Activated CD4-positive, CD25-positive, alpha-beta regulatory T cell treated with anti-CD3 and anti-CD28 coated beads, Interleukin-2, amount 50 U/mL, for 72 hours (primary cell): ENCODE results near the gene UBALD2.
A peak's percentile ranks its signal among the peaks of the same experiment; 100 is the strongest.
"Not testable (repeated sequence)": the region's sequence is repeated elsewhere in the genome, so short reads cannot be mapped to it uniquely, and the experiment has no call there.

ENCODE experiments used
- DNase-seq: peaks from one replicate; pipeline ENCODE4 v3.0.0; 2021

UBALD2 gene

GRCh38 chr17:76246080-76247066 is 18.8 kb upstream of the UBALD2 start:
- no peak for DNase-seq

- no peak for DNase-seq
These were observed 17.8 kb upstream of the UBALD2 start for GRCh38 chr17:76247304-76247703.

- DNase-seq: no peak
These were observed 16.9 kb upstream of the UBALD2 start for GRCh38 chr17:76248013-76248782.

GRCh38 chr17:76250141-76250540 is 15.0 kb upstream of the UBALD2 start:
- DNase-seq: no peak

- DNase-seq: no peak
These were observed 13.6 kb upstream of the UBALD2 start for GRCh38 chr17:76251478-76252039.

- no peak for DNase-seq
These were observed 12.9 kb upstream of the UBALD2 start for GRCh38 chr17:76252040-76252954.

GRCh38 chr17:76252967-76253766 is 12.0 kb upstream of the UBALD2 start:
- DNase-seq: not testable (repeated sequence)

- DNase-seq: no peak
These were observed 11.3 kb upstream of the UBALD2 start for GRCh38 chr17:76253841-76254240.

- DNase-seq: no peak
These were observed 10.9 kb upstream of the UBALD2 start for GRCh38 chr17:76254275-76254674.

GRCh38 chr17:76255801-76256429 is 9.2 kb upstream of the UBALD2 start:
- DNase-seq: no peak

- not testable (repeated sequence) for DNase-seq
These were observed 8.6 kb upstream of the UBALD2 start for GRCh38 chr17:76256430-76257050.

GRCh38 chr17:76260220-76260619 is 4.9 kb upstream of the UBALD2 start:
- no peak for DNase-seq

GRCh38 chr17:76260669-76261068 is 4.5 kb upstream of the UBALD2 start:
- DNase-seq: no peak

- DNase-seq: no peak
These were observed 3.5 kb upstream of the UBALD2 start for GRCh38 chr17:76261421-76262215.

- no peak for DNase-seq
These were observed 2.3 kb upstream of the UBALD2 start for GRCh38 chr17:76262732-76263344.

- DNase-seq: no peak
These were observed 1.3 kb upstream of the UBALD2 start for GRCh38 chr17:76263896-76264295.

GRCh38 chr17:76264425-76264754 is 758 bp upstream of the UBALD2 start:
- DNase-seq: no peak

- DNase-seq: peak; percentile 69
These were observed 586 bp downstream of the UBALD2 start for GRCh38 chr17:76265624-76266243.
